ENCODE data around the gene FOXP1. TPM values are rescaled to one million over a fixed set of nuclear protein-coding genes. Genes with fewer than 3 reads are reported as not detected.

Gene FOXP1
- total RNA-seq, 1 donor from 2014 or later: 26.1 TPM

- ATAC-seq: no peak
- DNase-seq (ENCODE audit: low spot score): no peak
Measured at GRCh38 chr3:71454512-71455403, 128.8 kb downstream of the FOXP1 start.

- ATAC-seq (no peak), DNase-seq (ENCODE audit: low spot score) (no peak)
Measured at GRCh38 chr3:71453822-71454511, 129.6 kb downstream of the FOXP1 start.

- no peak for DNase-seq (ENCODE audit: low spot score)
- peak; percentile 61 for ATAC-seq
Measured at GRCh38 chr3:71453319-71453718, 130.2 kb downstream of the FOXP1 start.

GRCh38 chr3:71451812-71452211, 131.7 kb downstream of the FOXP1 start:
- no peak for ATAC-seq

GRCh38 chr3:71451060-71451459, 132.5 kb downstream of the FOXP1 start:
- no peak for DNase-seq (ENCODE audit: low spot score)
- no peak for ATAC-seq

More at GRCh38 chr3:71451812-71452211, 131.7 kb downstream of the FOXP1 start:
- no peak for DNase-seq (ENCODE audit: low spot score)

- ATAC-seq: peak; percentile 29
- DNase-seq (ENCODE audit: low spot score): no peak
Measured at GRCh38 chr3:71450162-71450561, 133.4 kb downstream of the FOXP1 start.

GRCh38 chr3:71447803-71448202, 135.7 kb downstream of the FOXP1 start:
- no peak for ATAC-seq

GRCh38 chr3:71447197-71447596, 136.3 kb downstream of the FOXP1 start:
- ATAC-seq (peak; percentile 96), DNase-seq (ENCODE audit: low spot score) (peak; percentile 68)

More at GRCh38 chr3:71447803-71448202, 135.7 kb downstream of the FOXP1 start:
- no peak for DNase-seq (ENCODE audit: low spot score)

- no peak for ATAC-seq
- DNase-seq (ENCODE audit: low spot score): no peak
Measured at GRCh38 chr3:71446734-71447133, 136.8 kb downstream of the FOXP1 start.

- ATAC-seq: no peak
- DNase-seq (ENCODE audit: low spot score): no peak
Measured at GRCh38 chr3:71446260-71446659, 137.3 kb downstream of the FOXP1 start.

GRCh38 chr3:71444861-71445259, 138.7 kb downstream of the FOXP1 start:
- DNase-seq (ENCODE audit: low spot score): no peak
- ATAC-seq: no peak

GRCh38 chr3:71444028-71444860, 139.3 kb downstream of the FOXP1 start:
- DNase-seq (ENCODE audit: low spot score) (no peak), ATAC-seq (peak; percentile 15)

- DNase-seq (ENCODE audit: low spot score) (no peak), ATAC-seq (no peak)
Measured at GRCh38 chr3:71443332-71443731, 140.2 kb downstream of the FOXP1 start.

- ATAC-seq: no peak
Measured at GRCh38 chr3:71442652-71443042, 140.9 kb downstream of the FOXP1 start.

GRCh38 chr3:71441925-71442651, 141.4 kb downstream of the FOXP1 start:
- no peak for ATAC-seq
- no peak for DNase-seq (ENCODE audit: low spot score)

More at GRCh38 chr3:71442652-71443042, 140.9 kb downstream of the FOXP1 start:
- DNase-seq (ENCODE audit: low spot score): no peak

- ATAC-seq (no peak), DNase-seq (ENCODE audit: low spot score) (no peak)
Measured at GRCh38 chr3:71441217-71441924, 142.2 kb downstream of the FOXP1 start.

GRCh38 chr3:71438904-71439303, 144.6 kb downstream of the FOXP1 start:
- DNase-seq (ENCODE audit: low spot score) (no peak), ATAC-seq (no peak)

- ATAC-seq: no peak
- no peak for DNase-seq (ENCODE audit: low spot score)
Measured at GRCh38 chr3:71438071-71438685, 145.3 kb downstream of the FOXP1 start.

GRCh38 chr3:71436337-71436736, 147.2 kb downstream of the FOXP1 start:
- ATAC-seq (no peak), DNase-seq (ENCODE audit: low spot score) (no peak)
